Smooth muscle cell (in vitro differentiated cells): ENCODE results near the gene LENG1. TPM values are rescaled to one million over a fixed set of nuclear protein-coding genes. Genes with fewer than 3 reads are reported as not detected.

Experiments
- DNase-seq: peaks from one replicate; lab custom pipeline; 2025; ENCODE audit not compliant: unreplicated experiment; lab: John Stamatoyannopoulos, UW
- H2AFZ ChIP-seq: fragments of 200-600 bp; sonication (generic); 2 replicates; pipeline ENCODE4 v1.6.0; 2016; ENCODE audit warnings: antibody characterized with exemption, low read depth, mild to moderate bottlenecking
- H3F3A ChIP-seq: fragments of 200-600 bp; sonication (generic); 2 replicates; pipeline ENCODE4 v1.6.0; 2017; ENCODE audit warnings: antibody characterized with exemption, low read depth
- H3K27ac ChIP-seq: fragments of 200-600 bp; sonication (generic); 2 replicates; pipeline ENCODE4 v1.5.1; 2016; ENCODE audit warnings: low read depth, mild to moderate bottlenecking
- H3K27me3 ChIP-seq: fragments of 200-600 bp; sonication (generic); 2 replicates; pipeline ENCODE4 v1.6.1; 2016; ENCODE audit warnings: low read depth, mild to moderate bottlenecking
- H3K36me3 ChIP-seq: fragments of 200-600 bp; sonication (generic); 2 replicates; pipeline ENCODE4 v1.5.1; 2016; ENCODE audit warnings: low read depth
- H3K4me1 ChIP-seq: fragments of 200-600 bp; sonication (generic); 2 replicates; pipeline ENCODE4 v1.5.1; 2016; ENCODE audit warnings: low read depth
- H3K4me2 ChIP-seq: fragments of 200-600 bp; sonication (generic); 2 replicates; pipeline ENCODE4 v1.6.0; 2016; ENCODE audit warnings: mild to moderate bottlenecking
- H3K4me3 ChIP-seq: fragments of 200-600 bp; sonication (generic); 2 replicates; pipeline ENCODE4 v1.5.1; 2016; ENCODE audit warnings: mild to moderate bottlenecking
- H3K79me2 ChIP-seq: fragments of 200-600 bp; sonication (generic); 2 replicates; pipeline ENCODE4 v1.6.0; 2016; ENCODE audit warnings: low read depth, mild to moderate bottlenecking
- H3K9ac ChIP-seq: fragments of 200-600 bp; sonication (generic); 2 replicates; pipeline ENCODE4 v1.6.0; 2016; ENCODE audit warnings: low read depth
- H3K9me3 ChIP-seq: fragments of 200-600 bp; sonication (generic); replicated peaks from 2 replicates; pipeline ENCODE4 v1.5.1; 2016; ENCODE audit warnings: low read depth
- H4K20me1 ChIP-seq: fragments of 200-600 bp; sonication (generic); 2 replicates; pipeline ENCODE4 v1.6.0; 2016; ENCODE audit warnings: low read depth
- WGBS: methylation state at CpG from one replicate; pipeline ENCODE4 v1.1.7; 2016; ENCODE audit warnings: low lambda C conversion rate; 5-methylcytosine and 5-hydroxymethylcytosine counted together
- polyA plus RNA-seq: library from polyadenylated mRNA; unstranded; fragments of >200 nt; fragmentation: Nextera tagmentation; extraction: Ambion mirVana; gene quantifications from 2 replicates; pipeline ENCODE4 v1.2.1, GENCODE V29; 2016
- total RNA-seq: library from RNA; depleted of rRNA; stranded (reverse); fragments of >200 nt; gene quantifications from 2 replicates; pipeline ENCODE4 v1.2.3, GENCODE V29; 2014
- TF ChIP-seq, protein P1 (sequence below): fragments of 200-600 bp; sonication (generic); IDR thresholded peaks from 2 replicates; pipeline ENCODE4 v1.5.1; 2017; ENCODE audit warnings: borderline replicate concordance, mild to moderate bottlenecking, antibody characterized with exemption; ENCODE audit not compliant: insufficient read depth, poor library complexity, severe bottlenecking

LENG1 gene
- total and polyA plus RNA-seq, 2 experiments from 2014 or later: 10.9 to 14.1 TPM

GRCh38 chr19:54189735-54190502 is 30.4 kb upstream of the LENG1 start:
- H3F3A ChIP-seq: peaks cover 11% of the 10 kb centered on the region
- peaks cover 6% of the 10 kb centered on the region for H3K4me1 ChIP-seq
- TF ChIP-seq, protein P1, sequence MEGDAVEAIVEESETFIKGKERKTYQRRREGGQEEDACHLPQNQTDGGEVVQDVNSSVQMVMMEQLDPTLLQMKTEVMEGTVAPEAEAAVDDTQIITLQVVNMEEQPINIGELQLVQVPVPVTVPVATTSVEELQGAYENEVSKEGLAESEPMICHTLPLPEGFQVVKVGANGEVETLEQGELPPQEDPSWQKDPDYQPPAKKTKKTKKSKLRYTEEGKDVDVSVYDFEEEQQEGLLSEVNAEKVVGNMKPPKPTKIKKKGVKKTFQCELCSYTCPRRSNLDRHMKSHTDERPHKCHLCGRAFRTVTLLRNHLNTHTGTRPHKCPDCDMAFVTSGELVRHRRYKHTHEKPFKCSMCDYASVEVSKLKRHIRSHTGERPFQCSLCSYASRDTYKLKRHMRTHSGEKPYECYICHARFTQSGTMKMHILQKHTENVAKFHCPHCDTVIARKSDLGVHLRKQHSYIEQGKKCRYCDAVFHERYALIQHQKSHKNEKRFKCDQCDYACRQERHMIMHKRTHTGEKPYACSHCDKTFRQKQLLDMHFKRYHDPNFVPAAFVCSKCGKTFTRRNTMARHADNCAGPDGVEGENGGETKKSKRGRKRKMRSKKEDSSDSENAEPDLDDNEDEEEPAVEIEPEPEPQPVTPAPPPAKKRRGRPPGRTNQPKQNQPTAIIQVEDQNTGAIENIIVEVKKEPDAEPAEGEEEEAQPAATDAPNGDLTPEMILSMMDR: no peak
- H2AFZ ChIP-seq: peak overlapping the region; percentile 67
- H3K27me3 ChIP-seq: no peaks in the 10 kb centered on the region
- H3K4me2 ChIP-seq: peak overlapping the region; percentile 84
- 1% methylated on average over 50 of the region's 65 CpGs for WGBS
- no peaks in the 10 kb centered on the region for H3K9me3 ChIP-seq
- peaks cover 16% of the 10 kb centered on the region for H4K20me1 ChIP-seq
- H3K36me3 ChIP-seq: no peaks in the 10 kb centered on the region
- H3K27ac ChIP-seq: peak overlapping the region; percentile 98
- DNase-seq: peak; percentile 100
- peak overlapping the region; percentile 90 for H3K4me3 ChIP-seq
- H3K9ac ChIP-seq: peak overlapping the region; percentile 96
- peaks cover 37% of the 10 kb centered on the region for H3K79me2 ChIP-seq

DNA sequence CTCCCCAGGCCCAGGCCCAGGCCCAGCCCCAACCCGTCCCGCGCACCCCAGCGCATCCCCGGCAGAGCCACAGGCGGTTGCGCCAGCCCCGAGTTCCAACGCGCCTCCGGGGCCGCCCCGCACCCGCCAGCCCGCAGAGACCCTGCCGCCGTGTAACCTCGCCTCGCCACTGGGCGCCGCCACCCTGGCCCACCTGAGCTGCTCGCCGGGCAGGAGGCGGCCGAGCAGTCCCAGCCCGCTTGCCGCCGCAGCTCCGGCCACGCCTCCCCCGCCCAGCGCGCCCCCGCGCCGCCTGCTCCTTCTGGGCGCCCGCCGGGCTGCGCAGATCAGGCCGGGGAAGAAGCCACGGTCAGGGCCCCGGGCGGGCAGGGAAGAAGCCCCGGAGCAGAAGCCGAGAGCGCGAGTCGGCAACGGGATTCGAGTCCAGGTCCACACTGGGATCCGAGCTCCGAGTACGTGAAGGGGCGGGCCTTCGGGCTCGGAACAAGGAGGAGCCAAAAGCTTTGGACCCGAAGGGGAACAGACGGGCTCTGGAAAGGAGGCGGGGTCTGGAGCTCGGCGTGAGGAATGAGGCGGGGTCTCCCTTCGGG is 29.7 kb upstream of the LENG1 start, which contains the start of gene MBOAT7:
Gene MBOAT7 (minus strand): TSS at position 436 of the 590 bp plus-strand sequence. CDS start 1,072 bp downstream, outside the sequence.
- Histone ChIP-seq H3F3A (peaks cover 11% of the 10 kb centered on the region), H4K20me1 (peaks cover 16% of the 10 kb centered on the region), H3K27me3 (no peaks in the 10 kb centered on the region), H3K27ac (peak within 1 kb of the TSS; percentile 98), H3K4me1 (peaks cover 6% of the 10 kb centered on the region), H3K9me3 (no peaks in the 10 kb centered on the region), H3K36me3 (no peaks in the 10 kb centered on the region), H3K4me3 (peak within 1 kb of the TSS; percentile 90), H2AFZ (peak within 1 kb of the TSS; percentile 90), H3K79me2 (peaks cover 37% of the 10 kb centered on the region), H3K9ac (peak within 1 kb of the TSS; percentile 96), H3K4me2 (peak within 1 kb of the TSS; percentile 85)
- no peak for DNase-seq
- TF ChIP-seq, protein P1: no peak
- under 1% methylated on average over 53 of the region's 64 CpGs for WGBS

DNA sequence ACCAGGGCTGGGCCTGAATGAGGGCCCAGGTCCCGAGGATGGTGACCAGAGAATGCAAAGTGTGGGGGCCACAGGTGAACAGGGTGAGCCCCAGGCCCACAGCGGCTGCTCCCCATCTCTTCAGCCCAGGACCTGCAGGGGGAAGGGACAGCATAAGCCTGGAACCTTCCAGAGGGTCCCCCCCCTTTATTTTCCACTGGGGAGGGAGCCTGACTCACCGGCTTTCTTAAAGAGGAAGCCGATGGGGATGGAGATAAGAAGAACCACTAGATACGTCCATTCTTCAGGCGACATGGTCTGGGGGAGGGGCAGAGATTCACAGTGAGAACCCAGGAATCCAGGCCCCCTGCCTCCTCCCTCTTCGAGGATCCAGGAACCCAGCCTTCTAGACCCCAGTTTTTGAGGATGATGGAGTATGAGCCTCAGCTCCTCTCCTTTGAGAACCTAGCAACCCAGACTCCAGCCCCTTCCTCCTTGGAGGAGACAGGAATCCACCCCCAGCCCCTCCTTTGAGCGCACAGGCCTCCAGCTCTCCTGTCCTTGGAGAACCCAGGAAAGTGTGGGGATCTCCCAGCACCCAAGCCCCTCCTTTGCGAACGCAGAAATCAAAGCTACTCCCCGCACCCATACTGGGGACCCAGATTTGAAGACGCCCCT is 28.8 kb upstream of the LENG1 start:
- H3K27ac ChIP-seq: peak overlapping the region; percentile 98
- H3K9me3 ChIP-seq: no peaks in the 10 kb centered on the region
- H3K27me3 ChIP-seq: no peaks in the 10 kb centered on the region
- no peaks in the 10 kb centered on the region for H3K36me3 ChIP-seq
- peaks cover 6% of the 10 kb centered on the region for H3K4me1 ChIP-seq
- H3K4me2 ChIP-seq: peak overlapping the region; percentile 85
- no peak for DNase-seq
- TF ChIP-seq, protein P1: no peak
- 14% methylated on average over 12 of the region's 12 CpGs for WGBS
- H3K4me3 ChIP-seq: peak overlapping the region; percentile 90
- peaks cover 28% of the 10 kb centered on the region for H3K79me2 ChIP-seq
- peaks cover 16% of the 10 kb centered on the region for H4K20me1 ChIP-seq
- peak overlapping the region; percentile 84 for H3K9ac ChIP-seq
- H3F3A ChIP-seq: peaks cover 11% of the 10 kb centered on the region
- H2AFZ ChIP-seq: no peak overlapping the region
